Measurements from ENCODE around the gene LRRC2.

GRCh38 chr3:46524832-46525231 is 41.3 kb downstream of the LRRC2 start:
- TF ChIP-seq, protein P1, sequence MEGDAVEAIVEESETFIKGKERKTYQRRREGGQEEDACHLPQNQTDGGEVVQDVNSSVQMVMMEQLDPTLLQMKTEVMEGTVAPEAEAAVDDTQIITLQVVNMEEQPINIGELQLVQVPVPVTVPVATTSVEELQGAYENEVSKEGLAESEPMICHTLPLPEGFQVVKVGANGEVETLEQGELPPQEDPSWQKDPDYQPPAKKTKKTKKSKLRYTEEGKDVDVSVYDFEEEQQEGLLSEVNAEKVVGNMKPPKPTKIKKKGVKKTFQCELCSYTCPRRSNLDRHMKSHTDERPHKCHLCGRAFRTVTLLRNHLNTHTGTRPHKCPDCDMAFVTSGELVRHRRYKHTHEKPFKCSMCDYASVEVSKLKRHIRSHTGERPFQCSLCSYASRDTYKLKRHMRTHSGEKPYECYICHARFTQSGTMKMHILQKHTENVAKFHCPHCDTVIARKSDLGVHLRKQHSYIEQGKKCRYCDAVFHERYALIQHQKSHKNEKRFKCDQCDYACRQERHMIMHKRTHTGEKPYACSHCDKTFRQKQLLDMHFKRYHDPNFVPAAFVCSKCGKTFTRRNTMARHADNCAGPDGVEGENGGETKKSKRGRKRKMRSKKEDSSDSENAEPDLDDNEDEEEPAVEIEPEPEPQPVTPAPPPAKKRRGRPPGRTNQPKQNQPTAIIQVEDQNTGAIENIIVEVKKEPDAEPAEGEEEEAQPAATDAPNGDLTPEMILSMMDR (IDR thresholded peaks at IDR 0.05), result no peak
- TF ChIP-seq POLR2A (IDR thresholded peaks at IDR 0.05) (no peak), POLR2AphosphoS5 (IDR thresholded peaks at IDR 0.05) (no peak)

Data from breast epithelium (tissue), 3 donors.